ENCODE measurements around the gene PTPRD.

GRCh38 chr9:8648271-8648845 is 1964.4 kb downstream of the PTPRD start:
- TF ChIP-seq ZBTB11 (tag by site-specific recombination; conservative IDR thresholded peaks at IDR 0.05; ENCODE audit: low read depth) (no peak), ZNF792 (tag by site-specific recombination; IDR thresholded peaks at IDR 0.05) (no peak), ZNF37A (tag by site-specific recombination; IDR thresholded peaks at IDR 0.05) (no peak), ZNF785 (tag by site-specific recombination; IDR thresholded peaks at IDR 0.05) (no peak), CTCF (tag by site-specific recombination; IDR thresholded peaks at IDR 0.05) (no peak), ZNF555 (tag by site-specific recombination; conservative IDR thresholded peaks at IDR 0.05) (no peak), ZNF600 (tag by site-specific recombination; IDR thresholded peaks at IDR 0.05) (no peak), ZBTB10 (tag by site-specific recombination; IDR thresholded peaks at IDR 0.05) (no peak), ZNF521 (tag by site-specific recombination; IDR thresholded peaks at IDR 0.05) (no peak), ZNF488 (tag by site-specific recombination; IDR thresholded peaks at IDR 0.05) (no peak), ZFP3 (tag by site-specific recombination; IDR thresholded peaks at IDR 0.05; ENCODE audit: low read depth) (no peak), ZEB2 (tag by site-specific recombination; IDR thresholded peaks at IDR 0.05) (no peak)
